HT-29 (cell line): ENCODE measurements around the gene DMD. TPM values are rescaled to one million over a fixed set of nuclear protein-coding genes. Genes with fewer than 3 reads are reported as not detected.
"Not testable (repeated sequence)": the region's sequence is repeated elsewhere in the genome, so short reads cannot be mapped to it uniquely, and the experiment has no call there.

ENCODE experiments used
- DNase-seq: peaks from one replicate; pipeline ENCODE4 v3.0.0-alpha.2; 2015; ENCODE audit warnings: low spot score
- total RNA-seq: library from RNA; depleted of rRNA; stranded (reverse); fragments of >200 nt; shearing (Covaris generic); gene quantifications from 2 replicates; pipeline ENCODE4 v1.2.3, GENCODE V29; 2014

Gene DMD
- total RNA-seq, 1 experiment from 2014 or later = not detected

GRCh38 chrX:32644476-32645245, 566.7 kb downstream of the DMD start:
- DNase-seq = no peak

- no peak for DNase-seq
Measured at GRCh38 chrX:32642283-32642682, 569.1 kb downstream of the DMD start.

- DNase-seq = no peak
Measured at GRCh38 chrX:32618154-32618553, 593.2 kb downstream of the DMD start.

GRCh38 chrX:32614707-32615106, 596.6 kb downstream of the DMD start:
- no peak for DNase-seq

GRCh38 chrX:32599156-32599555, 612.2 kb downstream of the DMD start:
- no peak for DNase-seq

GRCh38 chrX:32598707-32599106, 612.6 kb downstream of the DMD start:
- no peak for DNase-seq

- DNase-seq = no peak
Measured at GRCh38 chrX:32597777-32598176, 613.6 kb downstream of the DMD start.

- no peak for DNase-seq
Measured at GRCh38 chrX:32592786-32593185, 618.6 kb downstream of the DMD start.

GRCh38 chrX:32591589-32591988, 619.8 kb downstream of the DMD start:
- DNase-seq = no peak

- DNase-seq = no peak
Measured at GRCh38 chrX:32582729-32583128, 628.6 kb downstream of the DMD start.

GRCh38 chrX:32576885-32577284, 634.5 kb downstream of the DMD start:
- no peak for DNase-seq

- no peak for DNase-seq
Measured at GRCh38 chrX:32572644-32573043, 638.7 kb downstream of the DMD start.

- no peak for DNase-seq
Measured at GRCh38 chrX:32571579-32571978, 639.8 kb downstream of the DMD start.

- DNase-seq = no peak
Measured at GRCh38 chrX:32562261-32562660, 649.1 kb downstream of the DMD start.

GRCh38 chrX:32545101-32545500, 666.2 kb downstream of the DMD start:
- no peak for DNase-seq

GRCh38 chrX:32538554-32538953, 672.8 kb downstream of the DMD start:
- no peak for DNase-seq

GRCh38 chrX:32533848-32534247, 677.5 kb downstream of the DMD start:
- no peak for DNase-seq

GRCh38 chrX:32532262-32532661, 679.1 kb downstream of the DMD start:
- DNase-seq = no peak

GRCh38 chrX:32530802-32531403, 680.4 kb downstream of the DMD start:
- DNase-seq = peak; percentile 63

- not testable (repeated sequence) for DNase-seq
Measured at GRCh38 chrX:32528451-32528850, 682.9 kb downstream of the DMD start.

GRCh38 chrX:32525234-32525633, 686.1 kb downstream of the DMD start:
- no peak for DNase-seq

GRCh38 chrX:32524385-32524784, 687.0 kb downstream of the DMD start:
- no peak for DNase-seq

GRCh38 chrX:32520789-32521188, 690.6 kb downstream of the DMD start:
- no peak for DNase-seq
